ACC112 (cell line): ENCODE data around the gene ADGRE2.

Experiments
- H2AFZ ChIP-seq: fragments of 200-600 bp; sonication (generic); one replicate; pipeline ENCODE4 v1.6.0; 2017; ENCODE audit warnings: antibody characterized with exemption, low read length; ENCODE audit not compliant: unreplicated experiment
- H3K27ac ChIP-seq: fragments of 200-600 bp; sonication (generic); 2 replicates; pipeline ENCODE4 v1.5.1; 2014; ENCODE audit warnings: low read depth, mild to moderate bottlenecking, antibody characterized with exemption, low read length, moderate library complexity
- H3K27me3 ChIP-seq: fragments of 200-600 bp; sonication (generic); 2 replicates; pipeline ENCODE4 v1.6.1; 2014; ENCODE audit warnings: mild to moderate bottlenecking, antibody characterized with exemption, low read length, moderate library complexity, mixed read lengths; ENCODE audit not compliant: insufficient read depth
- H3K36me3 ChIP-seq: fragments of 200-600 bp; sonication (generic); 2 replicates; pipeline ENCODE4 v1.6.1; 2016; ENCODE audit warnings: mild to moderate bottlenecking, antibody characterized with exemption, low read length, moderate library complexity, mixed read lengths; ENCODE audit not compliant: insufficient read depth
- H3K4me1 ChIP-seq: fragments of 200-600 bp; sonication (generic); one replicate; pipeline ENCODE4 v1.6.1; 2016; ENCODE audit warnings: low read length, mixed read lengths; ENCODE audit not compliant: insufficient read depth, unreplicated experiment, control insufficient read depth
- H3K4me3 ChIP-seq: fragments of 200-600 bp; sonication (generic); 2 replicates; pipeline ENCODE4 v1.5.1; 2014; ENCODE audit warnings: mild to moderate bottlenecking, low read depth, low read length
- H3K79me2 ChIP-seq: fragments of 200-600 bp; sonication (generic); one replicate; pipeline ENCODE4 v1.6.0; 2016; ENCODE audit warnings: low read length; ENCODE audit not compliant: control insufficient read depth, unreplicated experiment, insufficient read depth

The ADGRE2 gene

DNA sequence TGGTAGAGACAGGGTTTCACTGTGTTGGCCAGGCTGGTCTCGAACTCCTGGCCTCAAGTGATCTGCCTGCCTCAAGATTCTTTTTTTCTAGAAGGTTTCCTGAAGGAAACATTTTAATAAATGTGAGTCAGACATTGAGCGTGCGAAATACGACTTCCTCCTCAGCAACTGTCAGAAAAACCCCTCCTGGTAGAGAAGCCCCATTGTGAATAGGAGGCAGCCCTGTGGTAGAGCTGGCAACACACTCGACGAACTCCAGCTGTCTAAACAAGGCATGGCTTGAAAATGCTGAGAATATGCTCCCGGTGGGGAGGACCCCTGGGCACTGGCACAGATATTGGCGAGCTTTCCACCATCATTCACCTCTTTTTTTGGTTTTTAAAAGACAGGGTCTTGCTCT lies 78.7 kb downstream of the ADGRE2 start:
- no peak overlapping the region for H2AFZ ChIP-seq
- no peaks in the 10 kb centered on the region for H3K27me3 ChIP-seq
- no peak overlapping the region for H3K27ac ChIP-seq
- H3K4me1 ChIP-seq, result no peaks in the 10 kb centered on the region
- H3K36me3 ChIP-seq, result peaks cover 19% of the 10 kb centered on the region; the same call in 1 of the 2 replicates
- no peak overlapping the region for H3K4me3 ChIP-seq
- H3K79me2 ChIP-seq, result no peaks in the 10 kb centered on the region

DNA sequence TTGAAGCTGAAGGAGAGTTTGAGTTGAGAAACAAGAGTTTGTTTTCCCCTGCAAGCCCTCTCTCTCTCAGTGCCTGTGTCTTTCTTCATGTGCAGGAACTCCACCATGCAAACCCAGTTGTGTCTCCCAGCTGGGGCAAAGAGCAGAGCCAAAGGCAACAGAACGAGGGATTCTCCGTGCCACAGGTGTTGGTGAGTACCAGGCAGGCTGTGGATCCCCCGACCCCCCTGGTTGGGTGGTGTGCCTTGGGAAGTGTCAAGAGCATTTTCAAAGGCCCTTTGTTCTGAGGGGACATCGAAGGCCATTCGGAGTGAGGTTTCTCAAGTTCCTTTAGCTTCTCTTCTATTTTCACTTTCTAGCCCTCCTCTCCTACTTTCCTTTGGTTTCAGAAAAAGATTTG lies 82.9 kb downstream of the ADGRE2 start:
- Histone ChIP-seq H3K27ac (no peak overlapping the region), H3K4me3 (no peak overlapping the region), H3K4me1 (no peaks in the 10 kb centered on the region), H3K27me3 (no peaks in the 10 kb centered on the region), H3K36me3 (0 out of 2 replicates have a peak, but pooled peaks cover 6% of the 10 kb centered on the region), H3K79me2 (peaks cover 8% of the 10 kb centered on the region), H2AFZ (no peak overlapping the region)

DNA sequence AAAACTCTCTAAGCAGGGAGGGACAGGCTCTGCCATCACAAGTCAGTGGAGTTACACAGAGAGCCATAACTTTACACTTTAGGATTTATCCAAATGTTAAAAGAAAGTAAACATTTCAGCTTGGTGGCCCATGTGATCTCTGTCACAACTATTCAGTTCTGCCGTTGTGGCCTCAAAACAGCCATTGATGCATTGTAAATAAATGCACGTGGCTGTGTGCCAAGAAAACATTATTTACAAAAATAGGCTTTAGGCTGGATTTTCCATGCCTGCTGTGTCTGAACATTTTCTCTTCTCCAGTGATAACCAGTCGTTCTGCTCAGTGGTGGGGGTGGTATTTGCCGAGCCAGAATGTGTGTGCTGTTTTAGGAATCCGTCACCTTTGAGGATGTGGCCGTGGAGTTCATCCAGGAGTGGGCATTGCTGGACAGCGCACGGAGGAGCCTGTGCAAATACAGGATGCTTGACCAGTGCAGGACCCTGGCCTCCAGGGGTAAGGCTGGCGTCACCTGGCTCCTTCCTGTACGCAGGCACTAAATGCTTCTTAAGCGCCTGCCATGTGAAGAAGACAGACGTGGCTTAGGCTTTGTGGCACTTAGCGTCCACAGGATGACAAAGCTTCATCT lies 83.6 kb downstream of the ADGRE2 start:
- Histone ChIP-seq H2AFZ (no peak overlapping the region), H3K36me3 (0 out of 2 replicates have a peak, but pooled peaks cover 5% of the 10 kb centered on the region), H3K79me2 (peaks cover 8% of the 10 kb centered on the region)

DNA sequence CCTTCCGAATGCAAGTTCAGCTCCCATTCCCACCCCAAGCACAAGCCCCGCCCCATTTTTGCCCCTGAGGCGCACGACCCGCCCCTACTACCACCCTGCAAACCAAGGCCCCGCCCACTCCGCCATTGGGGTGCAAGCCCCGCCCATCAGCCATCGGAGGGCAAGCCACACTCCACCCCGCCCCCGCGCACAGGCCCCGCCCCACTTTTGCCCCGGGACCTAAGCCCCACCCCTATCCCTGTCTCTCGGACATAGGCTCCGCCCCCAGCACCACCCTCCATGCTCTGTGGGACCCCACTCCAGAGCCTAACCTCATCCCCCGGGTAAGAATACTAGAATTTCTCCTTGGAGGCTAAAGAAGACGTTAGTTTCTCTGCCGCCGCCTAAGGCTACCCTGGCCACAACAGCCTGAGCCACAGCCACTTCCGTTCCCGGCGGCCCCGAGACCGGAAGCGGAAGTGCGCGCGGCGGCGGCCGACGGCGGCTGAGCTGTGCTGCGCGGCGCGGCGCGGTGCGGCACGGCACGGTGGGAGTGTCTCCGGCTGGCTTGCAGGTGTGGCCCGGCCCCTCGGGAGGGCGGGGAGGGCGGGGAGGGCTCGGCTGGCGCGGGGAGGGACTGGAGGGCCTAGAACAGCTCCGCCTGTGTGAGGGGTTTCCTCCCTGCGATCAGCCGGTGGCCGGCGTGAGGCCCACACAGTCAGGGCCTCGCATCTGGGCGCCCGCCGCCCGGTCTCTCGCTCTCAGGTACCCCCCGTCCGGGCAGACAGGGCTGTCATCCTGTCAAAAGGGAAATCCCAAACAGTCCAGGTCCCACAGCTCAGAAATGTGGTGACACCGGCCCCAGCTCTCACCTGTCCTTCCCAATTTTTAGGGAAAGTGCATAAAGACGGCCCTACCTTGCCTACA lies 88.5 kb downstream of the ADGRE2 start, which contains the start of gene ZNF333:
ZNF333 (plus strand) TSS at position 451 of the 906 bp plus-strand sequence. CDS start 3,444 bp downstream, outside the sequence.
- Histone ChIP-seq H3K27me3 (no peaks in the 10 kb centered on the region), H3K36me3 (no peaks in the 10 kb centered on the region), H3K27ac (peak within 1 kb of the TSS; percentile 98), H2AFZ (peak within 1 kb of the TSS; percentile 68), H3K4me3 (peak within 1 kb of the TSS; percentile 96), H3K4me1 (no peaks in the 10 kb centered on the region), H3K79me2 (peaks cover 8% of the 10 kb centered on the region)

More for the DNA sequence above, 83.6 kb downstream of the ADGRE2 start:
- no peaks in the 10 kb centered on the region for H3K4me1 ChIP-seq
- no peaks in the 10 kb centered on the region for H3K27me3 ChIP-seq
- H3K27ac ChIP-seq, result no peak overlapping the region
- H3K4me3 ChIP-seq, result no peak overlapping the region

DNA sequence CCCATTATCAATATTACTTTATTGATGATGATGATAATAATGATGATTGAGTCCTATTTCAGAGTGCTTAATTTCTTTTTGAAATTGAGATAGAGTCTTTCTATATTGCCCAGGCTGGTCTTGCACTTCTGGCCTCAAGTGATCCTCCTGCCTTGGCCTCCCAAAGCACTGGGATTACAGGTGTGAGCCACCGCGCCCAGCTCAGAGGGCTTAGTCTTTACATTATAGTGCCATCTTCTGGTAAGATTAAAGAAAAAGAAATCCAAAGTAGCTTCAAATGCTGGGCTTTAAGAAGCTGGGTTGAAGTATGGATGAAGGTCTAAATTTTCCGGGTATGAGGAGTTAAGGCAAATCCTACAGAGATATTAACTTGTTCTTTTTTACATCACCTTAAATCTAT lies 91.9 kb downstream of the ADGRE2 start:
- no peak overlapping the region for H2AFZ ChIP-seq
- no peaks in the 10 kb centered on the region for H3K36me3 ChIP-seq
- H3K27ac ChIP-seq, result no peak overlapping the region
- no peak overlapping the region for H3K4me3 ChIP-seq
- H3K27me3 ChIP-seq, result no peaks in the 10 kb centered on the region
- peaks cover 3% of the 10 kb centered on the region for H3K79me2 ChIP-seq
- H3K4me1 ChIP-seq, result no peaks in the 10 kb centered on the region

DNA sequence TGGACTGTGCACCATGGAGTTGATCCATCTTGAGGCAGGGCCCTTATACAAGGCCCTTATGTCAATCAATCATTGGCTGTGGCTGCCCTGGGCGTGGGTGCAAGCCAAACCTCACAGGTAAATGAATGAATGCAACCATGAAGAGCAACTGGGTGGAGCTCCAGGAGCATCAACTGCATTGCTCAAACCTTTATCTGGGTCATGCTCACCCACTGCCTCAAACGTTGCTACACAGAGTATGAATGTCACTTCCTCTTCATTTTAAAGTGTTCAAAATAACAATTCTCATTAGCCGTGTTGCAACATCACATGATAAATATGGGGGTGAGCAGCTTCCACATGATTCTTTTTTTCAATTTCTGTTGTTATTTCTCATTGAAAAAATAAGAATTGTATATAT lies 94.9 kb downstream of the ADGRE2 start:
- Histone ChIP-seq H3K27me3 (no peaks in the 10 kb centered on the region; the same call in 1 of the 2 replicates), H3K4me3 (no peak overlapping the region), H3K27ac (no peak overlapping the region), H3K4me1 (no peaks in the 10 kb centered on the region), H3K79me2 (no peaks in the 10 kb centered on the region), H3K36me3 (no peaks in the 10 kb centered on the region), H2AFZ (no peak overlapping the region)
